Upper lobe of left lung (tissue), 6 donors: ENCODE data around the gene XPO6. TPM values are rescaled to one million over a fixed set of nuclear protein-coding genes. Genes with fewer than 3 reads are reported as not detected.
A peak's percentile ranks its signal among the peaks of the same experiment; 100 is the strongest.

Experiments
- ATAC-seq, 2 donors: fragments of 200-7000 bp; cut with Tn5 transposase; one replicate each; pipeline ENCODE4 v1.9.1; 2022; ENCODE audit warnings: mild to moderate bottlenecking in 2 of 2, moderate library complexity in 2 of 2; ENCODE audit not compliant: low FRiP score in 2 of 2
- DNase-seq, 2 donors: peaks; one replicate each; pipeline ENCODE4 v3.0.0-alpha.2; 2019 to 2020
- H3K27ac ChIP-seq, 4 donors: fragments of 200-600 bp; sonication (generic); one replicate each; pipeline ENCODE4 v1.5.1; 2016 to 2019
- H3K27me3 ChIP-seq, 4 donors: fragments of 200-600 bp; sonication (generic); one replicate each; pipeline ENCODE4 v1.5.1; 2017 to 2019
- H3K36me3 ChIP-seq, 4 donors: fragments of 200-600 bp; sonication (generic); one replicate each; pipeline ENCODE4 v1.5.1; 2016 to 2019
- H3K4me1 ChIP-seq, 4 donors: fragments of 200-600 bp; sonication (generic); one replicate each; pipeline ENCODE4 v1.5.1; 2018 to 2019
- H3K4me3 ChIP-seq, 4 donors: fragments of 200-600 bp; sonication (generic); one replicate each; pipeline ENCODE4 v1.5.1; 2017 to 2019; ENCODE audit warnings: mild to moderate bottlenecking in 2 of 4, moderate library complexity in 1 of 4
- H3K9me3 ChIP-seq, 4 donors: fragments of 200-600 bp; sonication (generic); one replicate each; pipeline ENCODE4 v1.5.1; 2018 to 2019
- CTCF ChIP-seq, 6 experiments: fragments of 450-650 bp in 4 of 6; fragments of 200-600 bp in 2 of 6; sonication (generic) in 2 of 6; IDR thresholded peaks; one replicate each; pipeline ENCODE4 v1.5.1; 2016 to 2019; ENCODE audit warnings: antibody characterized with exemption in 6 of 6
- EP300 ChIP-seq, 4 donors: sonication (generic); formaldehyde crosslinking; IDR thresholded peaks; one replicate each; pipeline ENCODE4 v1.5.1; 2017; ENCODE audit warnings: antibody characterized with exemption in 4 of 4, control low read depth in 2 of 4
- POLR2A ChIP-seq, 4 donors: fragments of 450-650 bp; IDR thresholded peaks; one replicate each; pipeline ENCODE4 v1.5.1; 2016 to 2017; ENCODE audit warnings: antibody characterized with exemption in 4 of 4, mild to moderate bottlenecking in 2 of 4
- POLR2AphosphoS5 ChIP-seq, 2 donors: sonication (generic); formaldehyde crosslinking; IDR thresholded peaks; one replicate each; pipeline ENCODE4 v1.5.1; 2017; ENCODE audit warnings: antibody characterized with exemption in 2 of 2
- WGBS, 2 donors: methylation state at CpG; one replicate each; pipeline ENCODE4 v1.1.5; 2017 to 2018; 5-methylcytosine and 5-hydroxymethylcytosine counted together
- total RNA-seq, 6 donors: library from RNA; depleted of rRNA in 4 of 6; stranded (reverse); fragments of >200 nt in 4 of 6; gene quantifications; one replicate each; pipeline versions ENCODE4 v1.1.0 to v1.2.1, GENCODE V29; 2016 to 2021
- donor health status: DM: no; HTN: no; CAD: no; lungs with moderate emphysema.
- donor health status: DM: no; HTN: yes; CAD: no; lungs with severe emphysema.

The XPO6 gene
- total RNA-seq, 6 donors from 2014 or later = 95.5 to 256 (median 129) TPM

- H3K36me3 ChIP-seq = peaks cover 13 to 98% (median 72%) of the 10 kb centered on the region in 4 donors
- no peaks in the 10 kb centered on the region for H3K9me3 ChIP-seq
- no peak overlapping the region for H3K4me3 ChIP-seq
- DNase-seq (no peak), ATAC-seq (no peak)
- TF ChIP-seq POLR2AphosphoS5 (IDR thresholded peaks at IDR 0.05) (no peak), CTCF (IDR thresholded peaks at IDR 0.05) (no peak), POLR2A (IDR thresholded peaks at IDR 0.05) (no peak), EP300 (IDR thresholded peaks at IDR 0.05) (no peak)
- H3K27ac ChIP-seq = peak overlapping the region in 1 of 4 donors; percentile 64
- no peaks in the 10 kb centered on the region for H3K4me1 ChIP-seq
- 94 to 95% methylated on average over 2 of the region's 2 CpGs for WGBS, 2 donors
- no peaks in the 10 kb centered on the region for H3K27me3 ChIP-seq
Measured at GRCh38 chr16:28110977-28111376, 100.8 kb downstream of the XPO6 start.

GRCh38 chr16:28110479-28110878 is 101.3 kb downstream of the XPO6 start:
- peak overlapping the region in 3 of 4 donors; percentile 23 to 64 (median 41) for H3K27ac ChIP-seq
- no peak for TF ChIP-seq POLR2A (IDR thresholded peaks at IDR 0.05)
- no peak for TF ChIP-seq CTCF (IDR thresholded peaks at IDR 0.05)
- TF ChIP-seq POLR2AphosphoS5 (IDR thresholded peaks at IDR 0.05) = no peak
- TF ChIP-seq EP300 (IDR thresholded peaks at IDR 0.05) = no peak
- H3K4me1 ChIP-seq = no peaks in the 10 kb centered on the region
- DNase-seq (peak in 1 of 2 donors; percentile 53), ATAC-seq (peak in 1 of 2 donors; percentile 70)
- H3K36me3 ChIP-seq = peaks cover 12 to 98% (median 72%) of the 10 kb centered on the region in 4 donors
- no peaks in the 10 kb centered on the region for H3K9me3 ChIP-seq
- H3K27me3 ChIP-seq = no peaks in the 10 kb centered on the region
- no peak overlapping the region for H3K4me3 ChIP-seq
- 65 to 76% methylated on average over 5 of the region's 5 CpGs for WGBS, 2 donors

GRCh38 chr16:28110074-28110473 is 101.7 kb downstream of the XPO6 start:
- Histone ChIP-seq H3K9me3 (no peaks in the 10 kb centered on the region), H3K4me1 (no peaks in the 10 kb centered on the region), H3K27me3 (no peaks in the 10 kb centered on the region), H3K27ac (peak overlapping the region in 3 of 4 donors; percentile 23 to 64 (median 41)), H3K4me3 (no peak overlapping the region), H3K36me3 (peaks cover 12 to 98% (median 71%) of the 10 kb centered on the region in 4 donors)
- DNase-seq = no peak
- TF ChIP-seq POLR2A (IDR thresholded peaks at IDR 0.05) (no peak), CTCF (IDR thresholded peaks at IDR 0.05) (no peak), POLR2AphosphoS5 (IDR thresholded peaks at IDR 0.05) (no peak), EP300 (IDR thresholded peaks at IDR 0.05) (no peak)
- peak in 1 of 2 donors; percentile 42 for ATAC-seq
- 52 to 63% methylated on average over 3 of the region's 3 CpGs for WGBS, 2 donors

GRCh38 chr16:28108590-28109247 is 103.0 kb downstream of the XPO6 start:
- WGBS, 2 donors = 70 to 85% methylated on average over 3 to 10 of the region's 12 CpGs
- DNase-seq (peak in 1 of 2 donors; percentile 42), ATAC-seq (peak in 1 of 2 donors; percentile 32)
- TF ChIP-seq CTCF (IDR thresholded peaks at IDR 0.05) (no peak), POLR2AphosphoS5 (IDR thresholded peaks at IDR 0.05) (no peak), POLR2A (IDR thresholded peaks at IDR 0.05) (no peak), EP300 (IDR thresholded peaks at IDR 0.05) (no peak)
- Histone ChIP-seq H3K36me3 (peaks cover 26 to 98% (median 75%) of the 10 kb centered on the region in 4 donors), H3K9me3 (no peaks in the 10 kb centered on the region), H3K27ac (no peak overlapping the region), H3K27me3 (no peaks in the 10 kb centered on the region), H3K4me1 (no peaks in the 10 kb centered on the region), H3K4me3 (no peak overlapping the region)

- Histone ChIP-seq H3K9me3 (no peaks in the 10 kb centered on the region), H3K4me3 (no peak overlapping the region), H3K27me3 (no peaks in the 10 kb centered on the region), H3K36me3 (peaks cover 35 to 100% (median 83%) of the 10 kb centered on the region in 4 donors), H3K4me1 (no peaks in the 10 kb centered on the region), H3K27ac (no peak overlapping the region)
- TF ChIP-seq POLR2AphosphoS5 (IDR thresholded peaks at IDR 0.05) (no peak), CTCF (IDR thresholded peaks at IDR 0.05) (no peak), POLR2A (IDR thresholded peaks at IDR 0.05) (no peak), EP300 (IDR thresholded peaks at IDR 0.05) (no peak)
- 76 to 90% methylated on average over 8 of the region's 8 CpGs for WGBS, 2 donors
- DNase-seq (no peak), ATAC-seq (no peak)
Measured at GRCh38 chr16:28107232-28107631, 104.5 kb downstream of the XPO6 start.
